ENCODE data around the gene EIF2A. TPM values are rescaled to one million over a fixed set of nuclear protein-coding genes. Genes with fewer than 3 reads are reported as not detected.
A peak's percentile ranks its signal among the peaks of the same experiment; 100 is the strongest.

Gene EIF2A
- total and polyA plus RNA-seq, 9 of the 15 experiments (the other 6 are each of a cell fraction or from before 2014, with no cell fraction given): 106 to 192 (median 168) TPM

DNA sequence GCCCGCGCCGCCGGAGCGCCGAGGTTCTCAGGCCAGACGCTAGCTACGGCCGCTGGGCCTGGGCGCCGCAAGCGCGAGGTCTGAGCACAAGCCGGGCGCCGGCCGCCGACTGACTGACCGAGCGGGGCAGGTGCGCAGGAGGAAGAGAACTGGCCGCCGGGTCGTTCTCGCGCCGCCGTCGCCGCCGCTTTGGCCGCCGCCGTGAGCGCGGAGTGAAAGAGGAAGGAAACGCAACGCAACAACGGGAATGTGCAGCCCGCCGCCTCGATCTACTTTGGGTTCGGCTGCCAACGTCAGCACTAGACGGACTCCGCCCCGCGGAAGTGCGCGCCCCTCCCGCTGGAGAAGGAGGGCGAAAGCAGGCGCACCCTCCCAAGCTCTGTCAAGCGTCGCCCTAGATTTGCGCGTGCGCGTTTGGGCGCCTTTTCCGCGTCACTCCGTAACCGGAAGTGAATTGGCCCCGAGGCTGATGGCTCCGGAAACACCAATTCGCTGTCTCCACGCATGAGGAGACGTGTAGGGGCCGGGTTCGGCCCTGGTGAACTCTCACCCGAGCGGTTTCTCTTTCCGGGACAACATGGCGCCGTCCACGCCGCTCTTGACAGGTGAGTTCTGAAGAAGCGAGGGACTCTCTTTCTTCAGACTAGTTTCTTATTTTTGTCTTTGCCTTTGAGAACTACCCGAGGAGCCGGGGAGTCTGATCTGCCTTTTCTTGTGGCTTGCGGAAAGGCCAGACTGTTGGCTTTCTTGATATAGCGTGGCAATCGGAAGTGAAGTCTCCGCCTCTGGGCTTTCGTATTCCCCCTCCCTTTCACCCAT lies at the start of gene EIF2A, which contains the start of gene SERP1 (continued):
- TF ChIP-seq U2AF2 (optimal IDR thresholded peaks at IDR 0.05; ENCODE audit: low read depth, low read length) (no peak), POLR2AphosphoS2 (IDR thresholded peaks at IDR 0.05; ENCODE audit: low read length) (peak; percentile 76; the same call in 1 of the 2 replicates), HOMEZ (CRISPR knock-in tag; IDR thresholded peaks at IDR 0.05) (no peak), RBFOX2 (IDR thresholded peaks at IDR 0.05; ENCODE audit: low read depth, low read length) (peak; percentile 99), HDAC2 (IDR thresholded peaks at IDR 0.05) (peak; percentile 91), BCL6 (CRISPR knock-in tag; IDR thresholded peaks at IDR 0.05) (no peak), DPF2 (IDR thresholded peaks at IDR 0.05) (no peak), ZNF695 (CRISPR knock-in tag; IDR thresholded peaks at IDR 0.05) (no peak), KAT8 (IDR thresholded peaks at IDR 0.05; ENCODE audit: low read depth) (0 out of 2 replicates have a peak, but pooled peaks have one; percentile 46), TAF7 (tag; IDR thresholded peaks at IDR 0.05) (peak; percentile 90), TCF3 (CRISPR knock-in tag; IDR thresholded peaks at IDR 0.05) (peak; percentile 41), PRPF4 (IDR thresholded peaks at IDR 0.05; ENCODE audit: insufficient read depth, low read depth, low read length, poor library complexity, severe bottlenecking) (peak; percentile 62), SUPT5H (IDR thresholded peaks at IDR 0.05) (peak; percentile 92), FOXJ3 (CRISPR knock-in tag; IDR thresholded peaks at IDR 0.05) (no peak), MCM3 (IDR thresholded peaks at IDR 0.05) (no peak), MTF1 (CRISPR knock-in tag; IDR thresholded peaks at IDR 0.05; ENCODE audit: borderline replicate concordance) (no peak), MEF2D (tag; conservative IDR thresholded peaks at IDR 0.05; ENCODE audit: low read depth) (no peak), ARHGAP35 (IDR thresholded peaks at IDR 0.05; ENCODE audit: partially characterized antibody) (no peak), ETV5 (CRISPR knock-in tag; IDR thresholded peaks at IDR 0.05; ENCODE audit: low read depth) (peak; percentile 91)
- TF ChIP-seq, protein P1, sequence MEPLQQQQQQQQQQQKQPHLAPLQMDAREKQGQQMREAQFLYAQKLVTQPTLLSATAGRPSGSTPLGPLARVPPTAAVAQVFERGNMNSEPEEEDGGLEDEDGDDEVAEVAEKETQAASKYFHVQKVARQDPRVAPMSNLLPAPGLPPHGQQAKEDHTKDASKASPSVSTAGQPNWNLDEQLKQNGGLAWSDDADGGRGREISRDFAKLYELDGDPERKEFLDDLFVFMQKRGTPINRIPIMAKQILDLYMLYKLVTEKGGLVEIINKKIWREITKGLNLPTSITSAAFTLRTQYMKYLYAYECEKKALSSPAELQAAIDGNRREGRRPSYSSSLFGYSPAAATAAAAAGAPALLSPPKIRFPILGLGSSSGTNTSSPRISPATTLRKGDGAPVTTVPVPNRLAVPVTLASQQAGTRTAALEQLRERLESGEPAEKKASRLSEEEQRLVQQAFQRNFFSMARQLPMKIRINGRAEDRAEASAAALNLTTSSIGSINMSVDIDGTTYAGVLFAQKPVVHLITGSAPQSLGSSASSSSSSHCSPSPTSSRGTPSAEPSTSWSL (CRISPR knock-in tag; IDR thresholded peaks at IDR 0.05; ENCODE audit: borderline replicate concordance): no peak
- TF ChIP-seq, protein P2, sequence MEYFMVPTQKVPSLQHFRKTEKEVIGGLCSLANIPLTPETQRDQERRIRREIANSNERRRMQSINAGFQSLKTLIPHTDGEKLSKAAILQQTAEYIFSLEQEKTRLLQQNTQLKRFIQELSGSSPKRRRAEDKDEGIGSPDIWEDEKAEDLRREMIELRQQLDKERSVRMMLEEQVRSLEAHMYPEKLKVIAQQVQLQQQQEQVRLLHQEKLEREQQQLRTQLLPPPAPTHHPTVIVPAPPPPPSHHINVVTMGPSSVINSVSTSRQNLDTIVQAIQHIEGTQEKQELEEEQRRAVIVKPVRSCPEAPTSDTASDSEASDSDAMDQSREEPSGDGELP (CRISPR knock-in tag; IDR thresholded peaks at IDR 0.05; ENCODE audit: borderline replicate concordance): peak; percentile 85
- TF ChIP-seq, protein P3, sequence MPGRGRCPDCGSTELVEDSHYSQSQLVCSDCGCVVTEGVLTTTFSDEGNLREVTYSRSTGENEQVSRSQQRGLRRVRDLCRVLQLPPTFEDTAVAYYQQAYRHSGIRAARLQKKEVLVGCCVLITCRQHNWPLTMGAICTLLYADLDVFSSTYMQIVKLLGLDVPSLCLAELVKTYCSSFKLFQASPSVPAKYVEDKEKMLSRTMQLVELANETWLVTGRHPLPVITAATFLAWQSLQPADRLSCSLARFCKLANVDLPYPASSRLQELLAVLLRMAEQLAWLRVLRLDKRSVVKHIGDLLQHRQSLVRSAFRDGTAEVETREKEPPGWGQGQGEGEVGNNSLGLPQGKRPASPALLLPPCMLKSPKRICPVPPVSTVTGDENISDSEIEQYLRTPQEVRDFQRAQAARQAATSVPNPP (IDR thresholded peaks at IDR 0.05; ENCODE audit: borderline replicate concordance, insufficient read depth, insufficient read length): no peak
- TF ChIP-seq, protein P4, sequence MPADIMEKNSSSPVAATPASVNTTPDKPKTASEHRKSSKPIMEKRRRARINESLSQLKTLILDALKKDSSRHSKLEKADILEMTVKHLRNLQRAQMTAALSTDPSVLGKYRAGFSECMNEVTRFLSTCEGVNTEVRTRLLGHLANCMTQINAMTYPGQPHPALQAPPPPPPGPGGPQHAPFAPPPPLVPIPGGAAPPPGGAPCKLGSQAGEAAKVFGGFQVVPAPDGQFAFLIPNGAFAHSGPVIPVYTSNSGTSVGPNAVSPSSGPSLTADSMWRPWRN (IDR thresholded peaks at IDR 0.05; ENCODE audit: low read depth): no peak
